Prostate gland (tissue), 2 donors: Measurements from ENCODE around the gene RPL18A. TPM values are rescaled to one million over a fixed set of nuclear protein-coding genes. Genes with fewer than 3 reads are reported as not detected.

ENCODE experiments used
- DNase-seq: peaks from one replicate; pipeline ENCODE4 v3.0.0-alpha.2; 2019; ENCODE audit warnings: low spot score
- H3K27ac ChIP-seq, 2 donors: fragments of 200-600 bp; sonication (generic); 2 replicates each; pipeline ENCODE4 v1.5.1; 2017 to 2019
- H3K27me3 ChIP-seq: fragments of 200-600 bp; sonication (generic); replicated peaks from 2 replicates; pipeline ENCODE4 v1.5.1; 2019; ENCODE audit not compliant: insufficient read depth
- H3K36me3 ChIP-seq, 2 donors: fragments of 200-600 bp; sonication (generic); 1 replicate in 1 of 2; 2 replicates in 1 of 2; pipeline versions ENCODE4 v1.5.1 to v1.8.1; 2017 to 2019
- H3K4me1 ChIP-seq: fragments of 200-600 bp; sonication (generic); replicated peaks from 2 replicates; pipeline ENCODE4 v1.5.1; 2019
- H3K4me3 ChIP-seq, 2 donors: fragments of 200-600 bp; sonication (generic); 2 replicates each; pipeline ENCODE4 v1.5.1; 2017 to 2019
- H3K9me3 ChIP-seq: fragments of 200-600 bp; sonication (generic); 2 replicates; pipeline ENCODE4 v1.5.1; 2017
- POLR2A ChIP-seq: fragments of 450-650 bp; IDR thresholded peaks from one replicate; pipeline ENCODE4 v1.6.1; 2016; ENCODE audit warnings: antibody characterized with exemption, mild to moderate bottlenecking
- POLR2AphosphoS5 ChIP-seq: sonication (generic); formaldehyde crosslinking; IDR thresholded peaks from one replicate; pipeline ENCODE4 v1.6.1; 2017; ENCODE audit warnings: antibody characterized with exemption
- WGBS: methylation state at CpG from one replicate; pipeline ENCODE4 v1.1.5; 2018; 5-methylcytosine and 5-hydroxymethylcytosine counted together
- intact Hi-C: fragments of 100-400 bp; cut with DNase I; formaldehyde crosslinking; loops from one replicate; pipeline ENCODE4 v1.14.2; 2022
- total RNA-seq, 2 donors: library from RNA; depleted of rRNA; stranded (reverse); fragments of >200 nt; gene quantifications; one replicate each; pipeline ENCODE4 v1.1.0, GENCODE V29; 2016
- TF ChIP-seq, protein P1 (sequence below), 4 experiments: fragments of 200-600 bp in 2 of 4; fragments of 450-650 bp in 2 of 4; sonication (generic) in 2 of 4; IDR thresholded peaks; 1 replicate in 3 of 4; 2 replicates in 1 of 4; pipeline ENCODE4 v1.5.1; 2016 to 2019; ENCODE audit warnings: antibody characterized with exemption in 4 of 4, mild to moderate bottlenecking in 2 of 4, moderate library complexity in 2 of 4

RPL18A gene
- total RNA-seq, 2 donors from 2014 or later, result 1,351 to 1,892 TPM

DNA sequence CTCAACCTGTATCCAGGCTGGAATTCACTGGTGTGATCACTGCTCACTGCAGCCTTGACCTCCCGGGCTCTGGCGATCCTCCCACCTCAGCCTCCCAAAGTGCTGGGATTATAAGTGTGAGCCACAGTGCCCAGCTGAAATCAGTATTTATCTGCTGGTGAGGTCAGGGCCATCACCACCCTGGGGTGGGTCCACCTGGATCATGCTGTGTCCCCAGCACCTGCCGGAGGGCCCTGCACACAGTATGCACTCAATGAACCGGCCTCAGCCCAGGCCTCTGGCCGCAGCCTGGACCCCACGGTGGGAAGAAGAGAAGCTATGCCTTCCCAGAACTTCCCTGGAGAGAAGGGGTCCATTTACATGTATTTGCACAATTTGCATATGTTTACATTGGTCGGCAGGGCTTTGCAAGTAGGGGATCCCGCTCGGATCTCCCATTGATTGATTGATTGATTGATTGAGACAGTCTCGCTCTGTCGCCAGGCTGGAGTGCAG, 9.5 kb downstream of the RPL18A start:
- intact Hi-C loops, result no loop called here
- H3K4me1 ChIP-seq, result no peaks in the 10 kb centered on the region
- H3K27me3 ChIP-seq, result peaks cover 29% of the 10 kb centered on the region
- H3K36me3 ChIP-seq, result peaks cover under 1 to 2% of the 10 kb centered on the region in 2 donors
- no peak overlapping the region for H3K4me3 ChIP-seq
- no peaks in the 10 kb centered on the region for H3K9me3 ChIP-seq
- H3K27ac ChIP-seq, result no peak overlapping the region
- 41% methylated on average over 11 of the region's 11 CpGs for WGBS
- TF ChIP-seq POLR2AphosphoS5 (no peak), POLR2A (no peak)
- TF ChIP-seq, protein P1, sequence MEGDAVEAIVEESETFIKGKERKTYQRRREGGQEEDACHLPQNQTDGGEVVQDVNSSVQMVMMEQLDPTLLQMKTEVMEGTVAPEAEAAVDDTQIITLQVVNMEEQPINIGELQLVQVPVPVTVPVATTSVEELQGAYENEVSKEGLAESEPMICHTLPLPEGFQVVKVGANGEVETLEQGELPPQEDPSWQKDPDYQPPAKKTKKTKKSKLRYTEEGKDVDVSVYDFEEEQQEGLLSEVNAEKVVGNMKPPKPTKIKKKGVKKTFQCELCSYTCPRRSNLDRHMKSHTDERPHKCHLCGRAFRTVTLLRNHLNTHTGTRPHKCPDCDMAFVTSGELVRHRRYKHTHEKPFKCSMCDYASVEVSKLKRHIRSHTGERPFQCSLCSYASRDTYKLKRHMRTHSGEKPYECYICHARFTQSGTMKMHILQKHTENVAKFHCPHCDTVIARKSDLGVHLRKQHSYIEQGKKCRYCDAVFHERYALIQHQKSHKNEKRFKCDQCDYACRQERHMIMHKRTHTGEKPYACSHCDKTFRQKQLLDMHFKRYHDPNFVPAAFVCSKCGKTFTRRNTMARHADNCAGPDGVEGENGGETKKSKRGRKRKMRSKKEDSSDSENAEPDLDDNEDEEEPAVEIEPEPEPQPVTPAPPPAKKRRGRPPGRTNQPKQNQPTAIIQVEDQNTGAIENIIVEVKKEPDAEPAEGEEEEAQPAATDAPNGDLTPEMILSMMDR (IDR thresholded peaks at IDR 0.05), result no peak
- DNase-seq, result no peak

DNA sequence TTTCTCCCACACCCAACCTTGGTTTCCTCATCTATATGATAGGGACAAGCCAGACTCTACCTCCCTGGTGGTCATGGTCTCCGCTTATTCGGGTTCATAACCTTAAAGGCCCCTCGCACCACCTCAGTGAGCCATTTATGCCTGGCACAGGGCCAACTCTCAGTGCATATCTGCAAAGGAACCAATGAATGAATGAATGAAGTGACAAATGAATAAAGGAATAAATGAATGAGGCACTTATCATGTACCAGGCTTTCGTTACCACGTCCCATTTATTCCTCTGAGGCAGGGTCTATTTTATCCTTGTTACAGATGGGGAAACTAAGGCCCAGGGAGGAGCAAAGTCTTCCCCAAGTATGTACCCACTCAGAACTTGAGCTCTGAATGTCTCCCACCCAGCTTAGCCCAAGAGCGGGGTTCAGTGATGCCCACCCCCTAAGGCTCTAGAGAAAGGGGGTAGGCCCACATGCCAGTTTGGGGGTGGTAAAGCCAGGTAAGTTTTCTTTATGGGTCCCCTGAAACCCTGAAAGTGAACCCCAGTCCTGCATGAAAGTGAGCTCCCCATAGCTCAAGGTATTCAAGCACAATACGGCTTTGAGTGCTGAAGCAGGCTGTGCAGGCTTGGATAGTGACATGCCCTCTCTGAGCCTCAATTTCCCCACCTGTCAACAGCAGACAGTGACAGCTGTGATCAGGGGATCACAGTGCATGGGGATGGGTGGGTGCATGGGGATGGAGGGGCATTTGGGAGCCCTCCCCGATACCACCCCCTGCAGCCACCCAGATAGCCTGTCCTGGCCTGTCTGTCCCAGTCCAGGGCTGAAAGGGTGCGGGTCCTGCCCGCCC, 11.5 kb downstream of the RPL18A start:
- intact Hi-C loops, result no loop called here
- Histone ChIP-seq H3K4me3 (no peak overlapping the region), H3K9me3 (no peaks in the 10 kb centered on the region), H3K4me1 (no peaks in the 10 kb centered on the region), H3K27me3 (peaks cover 34% of the 10 kb centered on the region), H3K27ac (no peak overlapping the region), H3K36me3 (no peaks in the 10 kb centered on the region)
- TF ChIP-seq POLR2A (no peak), POLR2AphosphoS5 (no peak)
- TF ChIP-seq, protein P1 (IDR thresholded peaks at IDR 0.05), result no peak
- no peak for DNase-seq
- WGBS, result 54% methylated on average over 10 of the region's 10 CpGs

DNA sequence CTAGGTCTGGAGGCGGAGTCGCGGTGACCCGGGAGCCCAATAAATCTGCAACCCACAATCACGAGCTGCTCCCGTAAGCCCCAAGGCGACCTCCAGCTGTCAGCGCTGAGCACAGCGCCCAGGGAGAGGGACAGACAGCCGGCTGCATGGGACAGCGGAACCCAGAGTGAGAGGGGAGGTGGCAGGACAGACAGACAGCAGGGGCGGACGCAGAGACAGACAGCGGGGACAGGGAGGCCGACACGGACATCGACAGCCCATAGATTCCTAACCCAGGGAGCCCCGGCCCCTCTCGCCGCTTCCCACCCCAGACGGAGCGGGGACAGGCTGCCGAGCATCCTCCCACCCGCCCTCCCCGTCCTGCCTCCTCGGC, 12.2 kb downstream of the RPL18A start, which contains the start of gene SLC5A5:
Gene SLC5A5 (plus strand): TSS at position 68 of the 373 bp plus-strand sequence. CDS start 375 bp downstream, outside the sequence.
- H3K36me3 ChIP-seq, result no peaks in the 10 kb centered on the region
- WGBS, result 2% methylated on average over 26 of the region's 26 CpGs

DNA sequence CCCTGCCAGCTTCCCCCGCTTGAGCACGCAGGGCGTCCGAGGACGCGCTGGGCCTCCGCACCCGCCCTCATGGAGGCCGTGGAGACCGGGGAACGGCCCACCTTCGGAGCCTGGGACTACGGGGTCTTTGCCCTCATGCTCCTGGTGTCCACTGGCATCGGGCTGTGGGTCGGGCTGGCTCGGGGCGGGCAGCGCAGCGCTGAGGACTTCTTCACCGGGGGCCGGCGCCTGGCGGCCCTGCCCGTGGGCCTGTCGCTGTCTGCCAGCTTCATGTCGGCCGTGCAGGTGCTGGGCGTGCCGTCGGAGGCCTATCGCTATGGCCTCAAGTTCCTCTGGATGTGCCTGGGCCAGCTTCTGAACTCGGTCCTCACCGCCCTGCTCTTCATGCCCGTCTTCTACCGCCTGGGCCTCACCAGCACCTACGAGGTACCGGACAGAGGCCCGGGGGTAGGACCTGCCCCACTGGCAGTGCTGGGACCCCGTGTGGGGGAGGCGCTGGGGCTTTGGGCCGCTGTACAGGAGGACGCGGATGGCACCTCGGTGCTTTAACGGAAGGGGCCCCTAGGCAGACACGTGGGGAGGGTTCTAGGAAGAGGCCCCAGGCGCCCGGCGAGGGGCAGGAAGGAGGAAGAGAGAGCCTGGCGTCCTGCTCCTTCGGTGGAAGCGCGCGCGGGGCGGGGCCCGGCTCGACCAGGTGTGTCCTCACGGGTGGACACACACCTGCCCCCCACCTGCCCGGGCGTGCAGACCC, 12.7 kb downstream of the RPL18A start:
- H3K27me3 ChIP-seq, result peaks cover 34% of the 10 kb centered on the region
- H3K4me1 ChIP-seq, result no peaks in the 10 kb centered on the region
- WGBS, result 6% methylated on average over 51 of the region's 61 CpGs
- no peak overlapping the region for H3K27ac ChIP-seq
- H3K36me3 ChIP-seq, result no peaks in the 10 kb centered on the region
- TF ChIP-seq POLR2AphosphoS5, result no peak
- TF ChIP-seq, protein P1 (IDR thresholded peaks at IDR 0.05), result no peak
- TF ChIP-seq POLR2A, result no peak
- intact Hi-C loops, result no loop called here
- no peak overlapping the region for H3K4me3 ChIP-seq
- H3K9me3 ChIP-seq, result no peaks in the 10 kb centered on the region
- DNase-seq, result no peak

More for the DNA sequence above, 12.2 kb downstream of the RPL18A start, which contains the start of gene SLC5A5:
- Histone ChIP-seq H3K27ac (no peak within 1 kb of the TSS), H3K4me3 (no peak within 1 kb of the TSS), H3K27me3 (peaks cover 34% of the 10 kb centered on the region), H3K9me3 (no peaks in the 10 kb centered on the region), H3K4me1 (no peaks in the 10 kb centered on the region)
- TF ChIP-seq, protein P1 (IDR thresholded peaks at IDR 0.05), result no peak
- TF ChIP-seq POLR2A, result no peak
- no peak for TF ChIP-seq POLR2AphosphoS5
- intact Hi-C loops, result no loop called here
- no peak for DNase-seq
